Adipocyte (in vitro differentiated cells): ENCODE results near the gene TSPAN11.

ENCODE experiments used
- DNase-seq: peaks from one replicate; pipeline ENCODE4 v3.0.0-alpha.2; 2015; ENCODE audit warnings: low read depth
- H3K27me3 ChIP-seq: replicated peaks from 2 replicates; pipeline ENCODE4 v1.7.0; 2013; ENCODE audit warnings: mild to moderate bottlenecking, low read length, moderate library complexity; ENCODE audit not compliant: control insufficient read depth, insufficient read depth
- H3K36me3 ChIP-seq: 2 replicates; pipeline ENCODE4 v1.7.0; 2013; ENCODE audit warnings: low read length, mild to moderate bottlenecking, moderate library complexity; ENCODE audit not compliant: control insufficient read depth, insufficient read depth, severe bottlenecking
- H3K4me1 ChIP-seq: 2 replicates; pipeline ENCODE4 v1.7.0; 2013; ENCODE audit warnings: mild to moderate bottlenecking, low read length, moderate library complexity; ENCODE audit not compliant: control insufficient read depth, insufficient read depth
- H3K4me3 ChIP-seq: 2 replicates; pipeline ENCODE4 v1.7.0; 2013; ENCODE audit warnings: mild to moderate bottlenecking, low read length, moderate library complexity
- H3K9ac ChIP-seq: 2 replicates; pipeline ENCODE4 v1.7.0; 2013; ENCODE audit warnings: mild to moderate bottlenecking, low read length, moderate library complexity
- H3K9me3 ChIP-seq: 2 replicates; pipeline ENCODE4 v1.7.0; 2013; ENCODE audit warnings: mild to moderate bottlenecking, low read length, moderate library complexity; ENCODE audit not compliant: control insufficient read depth

The TSPAN11 gene

GRCh38 chr12:30973830-30974229 is 47.3 kb downstream of the TSPAN11 start:
- Histone ChIP-seq H3K4me3 (no peak overlapping the region), H3K36me3 (no peaks in the 10 kb centered on the region), H3K4me1 (no peaks in the 10 kb centered on the region), H3K9ac (no peak overlapping the region), H3K27me3 (peaks cover 47% of the 10 kb centered on the region), H3K9me3 (no peaks in the 10 kb centered on the region)
- DNase-seq: no peak

GRCh38 chr12:30974746-30975500 is 48.4 kb downstream of the TSPAN11 start:
- no peak overlapping the region for H3K4me3 ChIP-seq
- no peaks in the 10 kb centered on the region for H3K9me3 ChIP-seq
- peaks cover 3% of the 10 kb centered on the region for H3K4me1 ChIP-seq
- DNase-seq: no peak
- no peak overlapping the region for H3K9ac ChIP-seq
- no peaks in the 10 kb centered on the region for H3K36me3 ChIP-seq
- peaks cover 47% of the 10 kb centered on the region for H3K27me3 ChIP-seq

- no peaks in the 10 kb centered on the region for H3K9me3 ChIP-seq
Observed at GRCh38 chr12:30975581-30975980, 49.0 kb downstream of the TSPAN11 start.

GRCh38 chr12:30976206-30976605 is 49.7 kb downstream of the TSPAN11 start:
- H3K27me3 ChIP-seq: peaks cover 41% of the 10 kb centered on the region
- no peak overlapping the region for H3K9ac ChIP-seq
- no peaks in the 10 kb centered on the region for H3K36me3 ChIP-seq
- peaks cover 7% of the 10 kb centered on the region for H3K4me1 ChIP-seq
- H3K9me3 ChIP-seq: no peaks in the 10 kb centered on the region
- peak; percentile 32 for DNase-seq
- H3K4me3 ChIP-seq: no peak overlapping the region

More at GRCh38 chr12:30975581-30975980, 49.0 kb downstream of the TSPAN11 start:
- peaks cover 45% of the 10 kb centered on the region for H3K27me3 ChIP-seq
- no peaks in the 10 kb centered on the region for H3K36me3 ChIP-seq
- DNase-seq: no peak
- no peak overlapping the region for H3K4me3 ChIP-seq
- peaks cover 7% of the 10 kb centered on the region for H3K4me1 ChIP-seq
- no peak overlapping the region for H3K9ac ChIP-seq

- Histone ChIP-seq H3K27me3 (peaks cover 40% of the 10 kb centered on the region), H3K4me3 (no peak overlapping the region), H3K36me3 (no peaks in the 10 kb centered on the region), H3K9me3 (no peaks in the 10 kb centered on the region), H3K4me1 (peaks cover 7% of the 10 kb centered on the region), H3K9ac (no peak overlapping the region)
- DNase-seq: no peak
Observed at GRCh38 chr12:30977124-30977523, 50.6 kb downstream of the TSPAN11 start.

GRCh38 chr12:30977537-30978349 is 51.2 kb downstream of the TSPAN11 start:
- Histone ChIP-seq H3K27me3 (peaks cover 34% of the 10 kb centered on the region), H3K9ac (no peak overlapping the region), H3K4me3 (no peak overlapping the region), H3K4me1 (peaks cover 7% of the 10 kb centered on the region), H3K36me3 (no peaks in the 10 kb centered on the region), H3K9me3 (no peaks in the 10 kb centered on the region)
- no peak for DNase-seq

GRCh38 chr12:30978639-30979038 is 52.1 kb downstream of the TSPAN11 start:
- no peak overlapping the region for H3K4me3 ChIP-seq
- peaks cover 25% of the 10 kb centered on the region for H3K27me3 ChIP-seq
- H3K4me1 ChIP-seq: peaks cover 7% of the 10 kb centered on the region
- no peaks in the 10 kb centered on the region for H3K9me3 ChIP-seq
- no peaks in the 10 kb centered on the region for H3K36me3 ChIP-seq
- no peak for DNase-seq
- H3K9ac ChIP-seq: no peak overlapping the region

- Histone ChIP-seq H3K27me3 (peaks cover 17% of the 10 kb centered on the region), H3K4me3 (no peak overlapping the region), H3K9me3 (no peaks in the 10 kb centered on the region), H3K36me3 (no peaks in the 10 kb centered on the region), H3K4me1 (peaks cover 7% of the 10 kb centered on the region), H3K9ac (no peak overlapping the region)
- peak; percentile 47 for DNase-seq
Observed at GRCh38 chr12:30979371-30980259, 53.1 kb downstream of the TSPAN11 start.

- peaks cover 11% of the 10 kb centered on the region for H3K4me1 ChIP-seq
- no peak overlapping the region for H3K4me3 ChIP-seq
- no peak for DNase-seq
- no peaks in the 10 kb centered on the region for H3K36me3 ChIP-seq
- no peak overlapping the region for H3K9ac ChIP-seq
- no peaks in the 10 kb centered on the region for H3K9me3 ChIP-seq
- peaks cover 9% of the 10 kb centered on the region for H3K27me3 ChIP-seq
Observed at GRCh38 chr12:30980955-30981662, 54.6 kb downstream of the TSPAN11 start.

GRCh38 chr12:30982413-30982812 is 55.9 kb downstream of the TSPAN11 start:
- DNase-seq: no peak
- H3K9ac ChIP-seq: no peak overlapping the region
- H3K4me3 ChIP-seq: no peak overlapping the region
- H3K36me3 ChIP-seq: no peaks in the 10 kb centered on the region
- H3K27me3 ChIP-seq: peaks cover 9% of the 10 kb centered on the region
- H3K4me1 ChIP-seq: peaks cover 11% of the 10 kb centered on the region
- no peaks in the 10 kb centered on the region for H3K9me3 ChIP-seq
